HFF-Myc (cell line): Measurements from ENCODE around the gene EIF3F.

Experiments used
- DNase-seq: peaks from one replicate; pipeline ENCODE4 v3.0.0-alpha.2; 2011; ENCODE audit warnings: low read depth; ENCODE audit errors: extremely low read depth
- H3K4me3 ChIP-seq: replicated peaks from 2 replicates; pipeline ENCODE4 v1.5.1; 2011; ENCODE audit warnings: low read depth, mild to moderate bottlenecking, control low read depth, low read length
- TF ChIP-seq, protein P1 (sequence below): IDR thresholded peaks from 2 replicates; pipeline ENCODE4 v1.5.1; 2012; ENCODE audit warnings: mild to moderate bottlenecking, low read depth, low read length, control low read depth; ENCODE audit errors: missing control alignments

EIF3F gene

DNA sequence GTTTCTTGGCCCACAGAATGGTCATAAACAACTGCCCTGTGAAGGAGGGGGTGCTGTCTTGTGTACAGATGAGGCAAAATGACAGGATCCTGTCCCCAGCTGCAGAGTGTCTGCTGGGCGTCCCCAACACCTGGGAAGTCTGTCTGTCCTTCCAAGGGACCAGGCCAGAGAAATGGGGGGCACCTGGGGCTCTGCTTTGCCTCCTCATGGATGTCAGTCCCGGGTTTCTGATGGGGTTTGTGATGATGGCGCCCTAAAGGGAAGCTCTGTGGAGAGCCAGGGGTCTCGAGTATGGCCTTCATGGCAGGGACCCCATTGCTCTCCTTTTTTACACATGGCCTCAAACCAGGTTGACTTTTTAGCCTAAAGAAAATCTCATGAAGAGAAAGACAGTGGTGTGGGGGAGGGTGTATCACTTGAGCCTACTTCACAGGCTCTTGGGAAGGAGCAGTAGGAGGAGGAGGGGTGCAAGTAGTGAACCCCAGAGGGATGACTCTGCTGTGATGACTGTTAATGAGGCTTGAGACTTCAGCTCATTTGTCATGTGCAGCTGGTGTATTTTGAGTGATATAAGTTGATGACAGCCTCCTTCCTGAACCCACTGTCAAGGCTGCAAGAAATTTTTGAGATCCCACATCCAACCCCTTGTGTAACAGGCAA lies 53.3 kb downstream of the EIF3F start:
- DNase-seq, result no peak
- TF ChIP-seq, protein P1, sequence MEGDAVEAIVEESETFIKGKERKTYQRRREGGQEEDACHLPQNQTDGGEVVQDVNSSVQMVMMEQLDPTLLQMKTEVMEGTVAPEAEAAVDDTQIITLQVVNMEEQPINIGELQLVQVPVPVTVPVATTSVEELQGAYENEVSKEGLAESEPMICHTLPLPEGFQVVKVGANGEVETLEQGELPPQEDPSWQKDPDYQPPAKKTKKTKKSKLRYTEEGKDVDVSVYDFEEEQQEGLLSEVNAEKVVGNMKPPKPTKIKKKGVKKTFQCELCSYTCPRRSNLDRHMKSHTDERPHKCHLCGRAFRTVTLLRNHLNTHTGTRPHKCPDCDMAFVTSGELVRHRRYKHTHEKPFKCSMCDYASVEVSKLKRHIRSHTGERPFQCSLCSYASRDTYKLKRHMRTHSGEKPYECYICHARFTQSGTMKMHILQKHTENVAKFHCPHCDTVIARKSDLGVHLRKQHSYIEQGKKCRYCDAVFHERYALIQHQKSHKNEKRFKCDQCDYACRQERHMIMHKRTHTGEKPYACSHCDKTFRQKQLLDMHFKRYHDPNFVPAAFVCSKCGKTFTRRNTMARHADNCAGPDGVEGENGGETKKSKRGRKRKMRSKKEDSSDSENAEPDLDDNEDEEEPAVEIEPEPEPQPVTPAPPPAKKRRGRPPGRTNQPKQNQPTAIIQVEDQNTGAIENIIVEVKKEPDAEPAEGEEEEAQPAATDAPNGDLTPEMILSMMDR, result no peak
- H3K4me3 ChIP-seq, result no peak overlapping the region

DNA sequence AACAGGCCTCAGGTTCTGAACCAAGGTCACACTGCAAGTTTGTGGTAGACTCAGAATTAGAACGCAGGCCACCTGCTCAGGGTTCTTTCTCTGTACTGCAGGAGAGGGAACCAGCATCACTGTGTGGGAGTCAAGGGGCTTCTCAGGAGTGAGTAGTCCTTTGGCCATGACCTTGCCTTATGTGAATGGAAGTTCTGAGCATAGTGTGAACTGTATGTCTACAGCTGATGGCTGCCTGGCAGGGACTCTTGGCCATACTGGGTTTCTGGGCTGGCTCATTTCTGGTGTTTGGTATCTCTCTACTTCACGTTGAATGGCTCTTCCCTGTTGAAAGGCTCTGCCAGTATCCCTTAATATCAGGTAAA lies 53.8 kb downstream of the EIF3F start:
- no peak for DNase-seq
- TF ChIP-seq, protein P1, result no peak
- no peak overlapping the region for H3K4me3 ChIP-seq

DNA sequence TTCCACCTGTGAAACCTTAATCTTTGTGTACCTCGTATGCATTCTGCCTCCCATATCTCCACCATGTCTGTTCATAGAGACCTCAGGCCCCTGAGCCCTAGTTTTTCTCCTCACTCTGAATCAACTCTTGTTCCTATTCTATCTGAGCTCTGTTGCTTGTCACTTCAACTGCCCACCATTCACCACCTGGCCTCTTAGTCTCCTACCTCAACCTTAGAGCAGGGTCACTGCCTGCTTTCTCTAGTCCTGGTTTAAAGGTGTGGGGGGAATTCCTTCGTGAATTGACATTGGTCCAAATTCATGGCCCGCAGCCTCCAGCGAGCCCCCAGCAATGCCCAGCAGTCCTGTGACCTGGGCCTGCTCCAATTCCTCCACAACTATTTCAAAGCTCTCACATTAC lies 54.4 kb downstream of the EIF3F start:
- no peak overlapping the region for H3K4me3 ChIP-seq
- TF ChIP-seq, protein P1, result no peak
- DNase-seq, result no peak

DNA sequence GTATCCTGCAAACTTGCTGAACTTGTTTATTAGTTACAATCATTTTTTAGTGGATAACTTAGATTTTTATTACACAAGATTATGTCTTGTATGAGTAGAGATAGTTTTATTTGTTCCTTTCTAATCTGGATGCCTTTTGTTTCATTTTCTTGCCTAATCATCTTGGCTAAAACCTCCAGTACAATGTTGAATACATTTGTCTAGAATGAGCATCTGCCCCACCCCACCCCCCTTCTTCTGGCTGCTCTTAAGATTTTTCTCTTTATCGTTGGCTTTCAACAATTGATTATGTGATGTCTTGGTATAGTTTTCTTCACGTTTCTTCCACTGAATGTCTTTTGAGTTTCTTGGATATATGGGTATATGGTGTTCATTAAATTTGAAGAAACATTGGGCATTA lies 56.6 kb downstream of the EIF3F start:
- TF ChIP-seq, protein P1, result no peak
- no peak for DNase-seq
- no peak overlapping the region for H3K4me3 ChIP-seq

DNA sequence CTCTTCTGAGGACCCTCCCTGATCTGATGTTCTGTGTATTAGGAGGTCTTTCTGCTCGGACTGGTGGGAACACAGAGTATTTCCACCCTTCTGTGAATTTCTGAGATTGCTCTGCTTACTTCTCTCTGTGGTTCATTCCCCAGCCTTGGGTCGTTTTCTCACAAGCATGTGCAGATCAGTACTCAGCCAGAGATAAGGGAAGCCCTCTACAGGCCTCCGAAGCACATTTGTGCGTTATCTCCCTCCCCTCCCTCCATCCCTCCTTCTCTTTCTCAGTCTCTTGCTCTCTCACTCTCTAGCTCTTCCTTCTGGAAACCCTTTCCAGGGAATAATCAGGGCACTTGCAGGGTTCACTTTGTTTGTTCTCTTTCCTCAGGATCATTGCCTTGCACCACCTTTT lies 58.7 kb downstream of the EIF3F start:
- H3K4me3 ChIP-seq, result no peak overlapping the region
- TF ChIP-seq, protein P1, result no peak
- no peak for DNase-seq

DNA sequence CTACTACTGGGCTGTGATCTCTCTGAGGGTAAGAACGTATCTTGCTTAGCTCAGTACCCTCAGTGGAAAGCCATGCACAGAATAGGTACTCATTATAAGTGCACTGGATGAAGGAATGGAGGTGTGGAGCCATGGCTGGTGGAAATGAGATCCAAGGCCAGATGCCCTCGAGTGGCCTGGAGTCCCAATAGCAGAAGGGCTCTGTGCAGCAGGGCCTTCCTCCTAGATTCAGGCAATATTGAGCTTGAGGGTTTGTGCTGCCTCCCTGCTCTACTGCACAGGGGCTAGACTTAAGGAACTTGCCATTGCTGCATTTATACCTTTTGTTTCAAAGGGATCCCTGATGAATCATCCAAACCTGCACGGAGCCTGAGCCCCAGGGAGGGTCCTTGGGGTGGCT lies 60.2 kb downstream of the EIF3F start:
- TF ChIP-seq, protein P1, result no peak

DNA sequence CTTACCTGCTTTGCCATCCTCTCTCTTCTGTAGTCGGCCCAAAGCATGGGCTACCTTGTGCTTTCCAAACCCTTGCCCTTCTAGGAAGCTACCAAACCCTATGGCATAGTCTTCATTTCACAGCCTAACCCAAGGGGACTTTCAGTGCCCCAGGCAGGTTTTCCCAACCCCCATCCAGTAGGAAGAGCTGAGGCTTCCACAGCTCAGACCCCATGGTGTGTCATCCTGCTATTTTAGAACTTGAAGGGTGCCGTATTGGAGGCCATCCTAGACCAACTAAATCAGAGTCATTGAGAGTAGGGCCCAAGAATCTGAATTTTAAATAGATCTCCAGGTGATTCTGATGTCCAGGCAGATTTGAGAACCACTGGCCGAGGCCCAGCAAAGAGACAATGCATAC lies 61.9 kb downstream of the EIF3F start:
- no peak overlapping the region for H3K4me3 ChIP-seq
- TF ChIP-seq, protein P1, result no peak
- no peak for DNase-seq

More for the DNA sequence above, 60.2 kb downstream of the EIF3F start:
- no peak for DNase-seq
- no peak overlapping the region for H3K4me3 ChIP-seq
